Measurements from ENCODE around the gene EVI5.

The EVI5 gene

GRCh38 chr1:92764116-92764515, 20.8 kb downstream of the EVI5 start:
- H3K4me3 Mint-ChIP-seq: no peak overlapping the region
- no peaks in the 10 kb centered on the region for H3K27me3 Mint-ChIP-seq (ENCODE audit: low read depth, poor library complexity)
- no peak overlapping the region for H3K27ac Mint-ChIP-seq
- no peak for TF ChIP-seq CTCF (IDR thresholded peaks at IDR 0.05)
- DNase-seq: no peak
- peaks cover 5% of the 10 kb centered on the region for H3K36me3 Mint-ChIP-seq (ENCODE audit: low read depth)
- H3K4me1 Mint-ChIP-seq: no peaks in the 10 kb centered on the region
- peaks cover 4% of the 10 kb centered on the region for H3K9me3 Mint-ChIP-seq

GRCh38 chr1:92762355-92762754, 22.6 kb downstream of the EVI5 start:
- no peak for TF ChIP-seq CTCF (IDR thresholded peaks at IDR 0.05)
- no peak for DNase-seq
- H3K27ac Mint-ChIP-seq: no peak overlapping the region
- no peaks in the 10 kb centered on the region for H3K27me3 Mint-ChIP-seq (ENCODE audit: low read depth, poor library complexity)
- no peaks in the 10 kb centered on the region for H3K4me1 Mint-ChIP-seq
- no peaks in the 10 kb centered on the region for H3K36me3 Mint-ChIP-seq (ENCODE audit: low read depth)
- no peaks in the 10 kb centered on the region for H3K9me3 Mint-ChIP-seq
- H3K4me3 Mint-ChIP-seq: no peak overlapping the region

DNA sequence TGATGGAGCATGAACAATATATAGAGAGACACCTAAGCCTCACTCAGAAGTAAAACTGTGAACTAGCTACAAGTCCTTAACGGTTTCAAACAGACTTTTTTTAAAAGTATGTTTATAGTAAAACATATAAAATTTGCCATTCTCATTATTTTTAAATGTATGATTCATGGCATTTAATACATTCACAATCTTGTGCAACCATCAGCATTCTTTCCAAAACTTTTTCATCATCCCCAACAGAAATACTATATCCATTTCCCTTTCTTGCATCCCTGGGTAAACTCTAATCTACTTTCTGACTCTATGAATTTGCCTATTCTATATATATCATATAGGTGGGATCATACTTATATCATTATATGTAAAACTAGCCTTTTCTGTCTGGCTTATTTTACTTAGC, 25.5 kb downstream of the EVI5 start:
- H3K27ac Mint-ChIP-seq: no peak overlapping the region

GRCh38 chr1:92756537-92756936, 28.4 kb downstream of the EVI5 start:
- Mint-ChIP-seq H3K4me3 (no peak overlapping the region), H3K36me3 (ENCODE audit: low read depth) (peaks cover 17% of the 10 kb centered on the region), H3K9me3 (peaks cover 3% of the 10 kb centered on the region), H3K27ac (no peak overlapping the region), H3K4me1 (peaks cover 6% of the 10 kb centered on the region), H3K27me3 (ENCODE audit: low read depth, poor library complexity) (no peaks in the 10 kb centered on the region)
- no peak for DNase-seq
- no peak for TF ChIP-seq CTCF (IDR thresholded peaks at IDR 0.05)

More for the DNA sequence above, 25.5 kb downstream of the EVI5 start:
- TF ChIP-seq CTCF (IDR thresholded peaks at IDR 0.05): no peak
- no peak overlapping the region for H3K4me3 Mint-ChIP-seq
- no peaks in the 10 kb centered on the region for H3K4me1 Mint-ChIP-seq
- H3K9me3 Mint-ChIP-seq: peaks cover 2% of the 10 kb centered on the region
- H3K36me3 Mint-ChIP-seq (ENCODE audit: low read depth): peaks cover 16% of the 10 kb centered on the region
- H3K27me3 Mint-ChIP-seq (ENCODE audit: low read depth, poor library complexity): no peaks in the 10 kb centered on the region
- no peak for DNase-seq

GRCh38 chr1:92755541-92756461, 29.1 kb downstream of the EVI5 start:
- Mint-ChIP-seq H3K36me3 (ENCODE audit: low read depth) (peaks cover 17% of the 10 kb centered on the region), H3K4me1 (peaks cover 6% of the 10 kb centered on the region), H3K27ac (no peak overlapping the region), H3K9me3 (peaks cover 3% of the 10 kb centered on the region), H3K4me3 (no peak overlapping the region), H3K27me3 (ENCODE audit: low read depth, poor library complexity) (no peaks in the 10 kb centered on the region)
- no peak for TF ChIP-seq CTCF (IDR thresholded peaks at IDR 0.05)
- no peak for DNase-seq

- no peak overlapping the region for H3K27ac Mint-ChIP-seq
- no peak for TF ChIP-seq CTCF (IDR thresholded peaks at IDR 0.05)
- H3K4me1 Mint-ChIP-seq: peaks cover 6% of the 10 kb centered on the region
- no peaks in the 10 kb centered on the region for H3K27me3 Mint-ChIP-seq (ENCODE audit: low read depth, poor library complexity)
- peaks cover 3% of the 10 kb centered on the region for H3K9me3 Mint-ChIP-seq
- peaks cover 17% of the 10 kb centered on the region for H3K36me3 Mint-ChIP-seq (ENCODE audit: low read depth)
- no peak for DNase-seq
- no peak overlapping the region for H3K4me3 Mint-ChIP-seq
Measured at GRCh38 chr1:92754719-92755050, 30.2 kb downstream of the EVI5 start.

Data from nephron progenitor cell (in vitro differentiated cells).